DMS79 treated with DMSO at 0.1 percent for 48 hours (cell line): ENCODE data around the gene USH2A.
"Not testable (repeated sequence)": the region's sequence is repeated elsewhere in the genome, so short reads cannot be mapped to it uniquely, and the experiment has no call there.

Experiments used
- DNase-seq: peaks from one replicate; lab custom pipeline; 2025; lab: John Stamatoyannopoulos, UW

Gene USH2A

DNA sequence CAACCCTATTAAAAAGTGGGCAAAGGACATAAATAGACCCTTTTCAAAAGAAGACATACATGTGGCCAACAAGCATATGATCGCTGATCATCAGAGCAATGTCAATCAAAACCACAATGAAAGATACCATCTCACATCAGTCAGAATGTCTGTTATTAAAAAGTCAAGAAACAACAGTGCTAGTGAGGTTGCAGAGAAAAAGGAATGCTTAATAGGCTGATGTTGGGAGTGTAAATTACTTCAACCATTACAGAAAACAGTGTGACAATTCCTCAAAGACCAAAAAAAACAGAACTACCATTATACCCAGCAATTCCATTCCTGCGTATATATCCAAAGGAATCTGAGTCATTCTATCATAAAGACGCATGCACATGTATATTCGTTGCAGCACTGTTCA is 13.2 kb downstream of the USH2A start:
- no peak for DNase-seq

DNA sequence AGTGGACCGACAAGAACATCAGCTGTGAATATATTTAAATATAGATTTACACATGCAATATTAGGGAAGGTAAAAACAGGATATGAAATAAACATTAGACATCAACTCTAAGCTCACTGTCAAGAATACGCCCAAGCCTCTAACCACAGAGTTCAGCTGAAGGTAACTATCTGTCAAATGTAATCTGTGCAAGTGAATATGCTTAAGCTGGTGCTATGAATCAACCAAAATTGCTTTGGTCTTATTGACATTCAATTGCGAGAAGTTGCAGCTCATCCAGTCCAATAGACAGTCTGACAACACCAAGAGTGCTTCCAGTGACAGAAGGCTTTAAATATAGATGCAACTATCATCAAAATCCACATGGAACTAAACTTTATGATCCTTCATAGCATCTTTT is 32.3 kb downstream of the USH2A start:
- DNase-seq: no peak

DNA sequence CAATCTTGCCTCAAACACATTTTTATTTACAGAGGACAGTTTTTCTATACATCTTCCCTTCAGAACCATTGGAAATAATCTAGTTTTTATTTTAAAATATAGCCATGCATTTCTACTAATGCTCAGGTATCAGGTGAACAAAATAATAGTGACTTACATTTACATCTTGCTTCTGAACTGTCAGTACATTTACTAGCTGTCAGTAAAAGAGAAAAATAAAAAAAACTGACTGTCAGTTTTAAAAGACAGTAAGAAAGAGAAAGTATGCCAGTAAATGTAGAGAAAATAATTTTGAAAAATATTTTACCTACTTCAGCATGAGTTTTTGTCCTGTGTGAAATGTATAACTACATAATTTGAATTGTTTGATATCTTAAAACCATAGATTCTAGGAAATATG is 33.5 kb downstream of the USH2A start:
- no peak for DNase-seq

DNA sequence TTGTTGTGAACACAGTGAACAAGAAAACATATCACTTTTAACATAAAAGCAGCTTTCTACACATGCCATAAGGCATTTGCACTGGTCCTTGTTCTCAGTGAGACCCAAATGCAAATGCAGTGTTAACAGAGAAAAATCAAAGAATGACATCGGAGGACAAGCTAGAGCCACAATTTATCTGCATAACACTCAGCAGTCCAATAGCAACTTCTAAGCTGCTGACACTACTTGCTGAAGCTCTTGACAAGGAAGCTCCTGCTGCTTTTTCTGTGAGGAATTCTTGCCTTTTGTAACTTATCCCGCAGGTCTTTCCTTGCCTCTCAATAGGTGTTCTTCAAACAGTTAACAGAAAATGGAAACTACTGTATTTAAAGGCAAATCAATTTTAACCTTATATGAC is 34.7 kb downstream of the USH2A start:
- no peak for DNase-seq

DNA sequence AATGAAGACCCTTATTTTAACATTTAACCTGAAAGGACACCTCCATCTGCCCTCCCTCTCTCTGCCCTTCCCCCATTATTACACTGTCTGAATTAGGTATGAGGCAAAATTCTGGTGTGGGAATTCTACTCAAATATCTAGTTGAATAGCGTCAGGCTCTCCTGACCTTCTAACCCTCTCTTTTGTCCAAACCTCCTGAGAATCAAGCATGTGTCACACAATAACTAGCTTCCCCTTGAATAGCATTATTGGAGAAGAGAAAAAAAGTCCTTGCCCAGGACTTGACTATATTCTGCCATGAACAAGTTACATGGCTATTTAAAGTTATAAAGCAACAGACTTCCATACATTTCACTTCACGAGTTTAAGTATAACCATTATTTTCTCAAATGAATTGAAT is 35.5 kb downstream of the USH2A start:
- DNase-seq: no peak

DNA sequence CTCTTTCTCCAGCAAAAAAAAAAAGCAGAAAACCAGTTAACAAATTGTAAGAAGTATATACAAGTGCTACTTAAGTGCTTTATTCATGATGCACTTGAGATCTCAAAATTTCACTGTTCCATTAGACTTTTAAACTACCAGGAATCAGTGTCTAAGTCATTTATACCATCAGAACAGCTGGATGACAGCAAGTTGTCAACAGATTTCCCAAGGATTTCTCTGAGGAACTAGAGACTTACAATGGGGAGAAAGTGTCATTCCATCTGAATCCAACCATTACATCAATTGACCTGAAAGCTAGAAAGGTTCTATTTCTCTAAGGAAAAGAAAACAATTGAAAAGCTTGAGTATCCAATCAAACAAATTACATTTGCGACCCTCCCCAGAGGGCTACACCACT is 43.8 kb downstream of the USH2A start:
- DNase-seq: no peak

DNA sequence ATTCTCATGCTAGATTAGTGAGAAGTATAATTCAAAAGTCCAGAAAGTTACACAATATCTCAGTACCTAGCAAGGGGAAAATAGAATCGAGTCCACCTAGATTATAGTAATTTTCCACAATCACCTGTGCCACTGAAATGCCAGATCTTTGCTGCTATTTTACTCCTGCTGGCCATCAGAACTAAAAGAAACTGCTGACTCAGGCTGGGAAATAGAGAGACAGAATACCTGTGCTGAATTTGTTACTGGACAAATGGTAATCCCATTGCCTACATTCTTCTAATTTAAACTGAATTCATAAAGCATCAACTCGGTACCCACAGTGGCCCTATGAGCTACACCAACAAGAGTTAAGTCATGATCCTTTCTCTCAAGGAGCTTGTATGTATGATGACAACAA is 55.0 kb downstream of the USH2A start:
- no peak for DNase-seq

DNA sequence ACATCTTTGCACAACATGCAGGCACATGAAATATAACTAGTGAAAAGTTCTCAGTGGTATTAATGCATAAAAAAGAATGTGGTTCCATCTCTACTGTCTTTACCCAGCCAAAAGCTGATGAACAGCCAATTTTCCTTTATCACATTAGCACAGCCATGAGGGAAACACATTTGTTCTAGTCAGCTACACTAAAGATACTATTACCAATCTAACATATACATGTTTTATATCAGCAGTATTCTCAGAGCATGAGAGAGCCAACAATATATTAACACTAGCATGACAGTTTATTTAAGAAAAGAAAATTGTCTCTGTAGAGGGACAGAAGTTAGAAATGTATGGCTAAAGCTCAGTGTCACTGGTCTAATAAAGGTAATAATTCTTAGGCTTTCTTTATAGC is 56.3 kb downstream of the USH2A start:
- no peak for DNase-seq

DNA sequence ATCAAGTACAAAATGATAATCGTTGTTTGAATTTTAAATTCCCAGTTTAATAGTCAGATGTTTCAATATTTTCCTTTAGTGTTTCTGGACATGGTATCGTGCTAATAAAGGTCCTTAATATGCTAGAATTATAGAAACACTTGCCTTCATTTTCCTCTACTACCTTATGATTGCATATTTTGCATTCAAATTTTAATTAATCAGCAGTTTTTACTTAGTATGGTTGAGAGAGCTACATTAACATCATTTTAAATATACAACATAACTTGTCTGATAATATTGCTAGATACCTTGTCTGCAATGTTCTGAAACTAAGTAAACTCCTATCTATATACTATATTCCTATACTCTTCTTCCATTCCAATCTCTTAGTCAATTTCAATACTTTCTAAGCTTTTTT is 66.3 kb downstream of the USH2A start:
- no peak for DNase-seq

DNA sequence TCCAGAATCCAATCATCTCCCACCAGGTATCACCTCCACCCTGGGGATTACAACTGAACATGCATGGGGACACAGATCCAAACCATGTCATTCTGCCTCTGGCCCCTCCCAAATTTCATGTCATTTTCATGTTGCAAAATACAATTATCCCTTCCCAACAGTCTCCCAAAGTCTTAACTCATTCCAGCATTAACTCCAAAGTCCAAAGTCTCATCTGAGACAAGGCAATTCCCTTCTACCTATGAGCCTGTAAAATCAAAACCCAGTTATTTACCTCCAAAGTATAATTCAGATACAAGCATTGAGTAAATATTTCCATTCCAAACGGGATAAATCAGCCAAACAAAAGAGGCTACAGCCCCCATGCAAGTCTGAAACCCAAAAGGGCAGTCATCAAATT is 73.1 kb downstream of the USH2A start:
- no peak for DNase-seq

DNA sequence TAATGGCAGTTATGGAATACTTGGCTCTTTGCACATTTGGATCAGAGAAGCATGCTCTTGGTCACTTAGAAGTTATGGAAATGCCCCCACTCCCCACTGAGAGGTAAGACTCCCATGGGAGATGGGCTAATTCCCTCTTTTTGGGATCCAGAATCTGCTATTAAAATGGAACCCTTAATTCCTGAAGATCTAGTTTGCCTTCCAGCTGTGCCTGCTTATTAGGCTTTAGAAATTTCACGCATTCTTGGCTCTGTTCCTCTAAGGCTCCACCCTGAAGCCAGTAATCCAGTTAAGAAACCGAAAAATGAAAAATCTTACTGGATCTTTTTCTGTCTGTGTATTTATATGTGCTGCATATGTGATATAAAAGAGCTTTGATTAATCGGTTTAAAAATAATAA is 76.7 kb downstream of the USH2A start:
- no peak for DNase-seq

DNA sequence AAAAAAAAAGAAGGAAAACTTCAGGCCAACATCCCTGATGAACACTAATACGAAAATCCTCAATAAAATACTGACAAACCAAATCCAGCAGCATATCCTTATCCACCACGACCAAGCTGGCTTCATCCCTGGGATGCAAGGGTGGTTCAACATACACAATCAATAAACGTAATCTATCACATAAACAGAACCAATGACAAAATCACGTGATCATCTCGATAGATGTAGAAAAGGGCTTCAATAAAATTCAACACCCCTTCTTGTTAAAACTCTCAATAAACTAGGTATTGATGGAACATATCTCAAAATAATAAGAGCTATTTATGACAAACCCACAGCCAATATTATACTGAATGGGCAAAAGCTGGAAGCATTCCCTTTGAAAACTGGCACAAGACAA is 82.7 kb downstream of the USH2A start:
- DNase-seq: not testable (repeated sequence)

DNA sequence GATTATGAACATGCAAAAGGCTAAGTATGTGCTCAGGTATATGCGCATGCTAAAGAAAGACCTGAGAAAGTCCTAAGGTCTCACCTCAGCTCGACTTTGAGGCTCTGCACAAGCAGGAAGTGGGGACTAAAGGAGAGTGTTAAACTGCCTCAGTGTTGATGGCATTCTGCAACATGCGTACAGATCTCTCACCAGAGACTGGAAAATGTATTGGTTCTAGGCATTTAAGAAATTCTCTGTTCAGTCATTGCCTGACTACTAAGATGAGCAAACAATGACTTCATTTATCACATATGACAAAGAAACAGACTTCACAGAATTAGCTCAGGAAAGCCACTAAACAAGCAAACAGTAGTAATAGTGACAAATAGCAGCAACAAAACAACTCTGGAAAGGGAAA is 90.8 kb downstream of the USH2A start:
- DNase-seq: no peak

DNA sequence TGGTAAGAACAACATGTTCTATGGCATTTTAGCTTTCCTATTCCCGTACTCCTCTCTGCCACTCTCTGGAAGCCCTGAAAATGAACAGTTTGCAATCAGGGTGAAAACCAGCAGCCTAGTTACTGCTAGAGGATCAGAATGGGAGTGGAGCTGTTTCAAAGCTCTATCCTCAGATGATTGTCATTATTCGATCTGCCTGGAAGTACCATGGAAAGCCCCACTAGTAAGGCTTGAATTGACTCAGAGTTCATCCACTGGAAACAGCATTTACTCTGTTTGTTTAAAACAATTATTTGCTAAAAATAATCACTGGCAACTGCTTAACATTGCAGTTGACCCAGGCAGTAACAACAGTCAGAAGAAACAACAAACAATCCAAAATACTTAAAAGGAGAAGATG is 91.2 kb downstream of the USH2A start:
- no peak for DNase-seq

DNA sequence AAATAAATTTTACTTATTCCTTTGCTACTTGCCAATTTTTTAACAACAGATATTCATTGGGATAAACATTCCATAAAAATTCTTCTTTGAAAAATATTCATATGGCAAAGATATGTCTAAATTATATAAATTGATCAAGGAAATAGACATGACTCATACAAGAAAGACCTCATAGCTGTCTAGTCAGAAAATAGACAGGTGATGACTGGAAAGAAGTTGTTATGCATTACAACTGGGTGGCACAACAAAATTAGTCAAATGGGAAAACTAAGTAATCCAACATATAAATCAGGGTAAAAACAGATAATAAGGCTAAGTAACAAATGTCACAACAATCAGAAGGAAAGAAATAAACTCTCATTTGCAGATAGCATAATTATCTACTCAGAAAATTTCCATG is 92.0 kb downstream of the USH2A start:
- no peak for DNase-seq

DNA sequence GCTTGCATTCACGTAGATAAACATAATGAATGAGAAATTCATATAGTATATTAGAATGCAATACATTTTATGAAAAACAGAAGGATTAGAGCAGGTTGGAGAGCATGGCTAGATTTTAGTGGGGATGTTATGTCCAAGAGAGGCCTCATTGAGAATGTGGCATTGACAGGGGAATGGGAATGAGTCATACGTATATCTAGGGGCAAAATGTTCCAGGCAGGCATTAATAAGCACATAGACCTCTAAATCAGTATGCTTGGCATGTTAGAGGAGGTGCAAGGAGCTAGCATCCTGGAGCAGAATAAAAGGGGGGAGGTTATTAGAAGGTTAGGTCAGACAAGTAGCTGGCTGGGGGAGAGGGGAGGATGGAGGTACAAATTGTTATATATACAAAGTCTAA is 93.0 kb downstream of the USH2A start:
- DNase-seq: no peak

DNA sequence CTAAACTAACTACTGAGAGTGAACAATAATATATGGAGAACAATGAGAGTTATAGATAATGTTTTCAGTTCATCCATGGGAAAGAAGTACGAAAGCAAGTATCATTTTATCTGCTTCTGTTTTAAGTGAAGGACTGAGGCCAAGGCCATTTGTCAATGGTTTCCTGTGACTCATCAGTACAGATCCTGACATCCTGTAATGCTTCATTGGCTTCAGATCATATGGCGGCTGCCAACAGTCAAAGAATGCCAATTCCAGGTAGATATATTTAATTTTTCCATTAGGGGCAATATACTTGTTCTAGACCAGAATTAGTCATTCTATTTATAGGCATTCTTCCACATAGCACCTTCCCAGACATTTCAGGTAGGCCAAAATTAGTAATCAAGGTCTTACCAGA is 97.3 kb downstream of the USH2A start:
- DNase-seq: no peak

DNA sequence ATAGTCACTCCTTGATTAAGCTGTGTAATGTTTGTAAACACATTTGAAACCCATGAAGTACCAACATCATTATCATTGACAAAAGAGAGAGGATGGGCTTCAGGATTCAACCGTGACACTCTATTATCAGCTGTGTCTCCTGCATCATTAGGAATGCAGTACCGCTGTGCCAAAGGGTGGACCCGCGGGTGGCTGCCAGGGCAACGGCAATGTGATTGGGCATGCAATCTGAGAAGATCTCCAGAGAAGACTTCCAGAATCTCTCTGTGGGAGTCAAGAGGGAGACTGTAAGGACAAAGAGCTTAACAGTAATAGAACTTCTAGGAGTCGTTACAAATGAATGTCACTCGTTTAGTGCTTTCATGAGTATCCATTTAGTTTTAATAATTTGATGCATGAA is 97.9 kb downstream of the USH2A start:
- no peak for DNase-seq

DNA sequence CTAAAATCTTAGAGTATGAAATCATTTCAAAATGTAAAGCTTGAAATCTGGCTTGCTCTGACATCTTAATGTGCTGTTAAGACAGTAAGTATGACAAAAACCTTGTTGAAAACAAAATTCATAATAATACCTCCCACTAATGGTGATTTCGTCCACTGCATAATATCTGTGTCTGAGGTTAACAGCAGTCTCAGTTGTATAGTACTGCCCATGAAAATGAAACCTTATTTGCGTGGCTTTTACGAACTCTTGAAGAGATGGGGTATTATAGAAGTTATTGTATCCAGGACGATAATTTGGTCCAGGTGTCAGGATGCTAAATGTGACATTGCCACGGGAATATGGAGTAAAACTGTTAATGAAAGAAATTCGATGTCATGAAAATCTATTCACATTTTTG is 99.9 kb downstream of the USH2A start:
- no peak for DNase-seq

DNA sequence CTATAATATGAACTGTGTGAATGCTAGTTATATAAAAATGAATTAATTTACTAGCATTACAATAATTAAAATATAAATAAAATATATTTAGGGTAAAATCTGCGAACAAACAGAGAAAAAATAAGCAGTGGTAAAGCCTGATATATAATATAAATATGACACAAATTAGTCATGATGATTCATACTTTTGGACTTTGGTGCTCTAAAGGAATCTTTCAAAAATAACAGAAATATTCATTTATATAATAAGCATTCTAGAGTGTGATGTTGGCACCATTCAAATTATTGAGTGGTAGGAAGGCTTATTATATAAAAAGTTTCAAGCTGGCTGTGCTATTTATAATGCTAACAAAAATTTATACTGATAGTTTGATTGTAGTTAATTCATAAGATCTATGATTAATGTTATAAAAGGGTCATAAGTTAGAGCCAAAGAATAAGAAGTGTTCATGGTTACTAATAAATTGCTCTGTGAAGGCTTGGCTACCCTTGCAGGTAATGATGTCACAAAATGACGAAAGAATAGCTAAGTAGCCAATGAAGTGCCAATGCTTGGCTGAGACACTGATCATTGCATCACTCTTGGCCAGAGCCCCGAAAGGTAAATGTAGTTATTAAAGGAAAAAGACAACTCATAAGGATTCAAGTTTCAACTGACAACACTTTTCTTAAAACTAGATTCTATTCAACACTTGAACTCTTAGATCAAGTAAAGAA is 108.7 kb downstream of the USH2A start:
- no peak for DNase-seq

DNA sequence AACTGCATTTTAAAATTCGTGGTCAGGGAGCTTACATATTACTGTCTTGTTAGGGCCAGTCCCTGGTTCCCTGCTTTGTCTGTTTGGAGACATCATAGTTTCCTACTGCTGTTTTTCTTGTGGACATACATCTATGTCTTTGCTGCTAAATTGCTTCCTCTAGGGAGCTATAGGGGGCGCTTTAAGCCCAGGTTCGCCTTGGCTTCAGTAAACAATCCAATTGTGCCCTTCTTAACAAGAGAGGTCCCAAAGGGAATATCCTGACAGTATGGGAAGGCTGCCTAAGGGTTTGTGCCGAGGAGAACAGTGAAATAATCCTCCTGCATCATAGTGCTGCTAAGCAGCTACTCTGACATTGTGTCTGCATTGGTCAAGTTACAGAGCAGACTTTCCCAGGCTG is 112.5 kb downstream of the USH2A start:
- DNase-seq: no peak

DNA sequence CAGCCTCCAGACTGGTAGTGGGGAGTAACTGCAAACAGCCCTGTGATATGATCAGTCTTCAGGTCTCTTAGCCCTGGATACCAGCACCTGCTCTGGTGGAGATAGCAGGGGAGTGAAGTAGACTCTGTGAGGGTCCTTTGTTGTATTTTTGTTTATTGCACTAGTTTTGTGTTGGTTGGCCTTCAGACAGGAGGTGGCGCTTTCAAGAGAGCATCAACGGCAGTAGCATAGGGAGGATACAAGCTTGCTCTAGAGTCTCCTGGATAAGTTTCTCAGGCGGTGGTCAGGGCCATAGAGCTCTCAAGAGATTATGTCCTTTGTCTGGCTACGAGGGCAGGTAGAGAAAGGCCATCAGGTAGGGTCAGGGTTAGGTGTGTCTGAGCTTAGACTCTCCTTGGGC is 116.4 kb downstream of the USH2A start:
- DNase-seq: no peak

DNA sequence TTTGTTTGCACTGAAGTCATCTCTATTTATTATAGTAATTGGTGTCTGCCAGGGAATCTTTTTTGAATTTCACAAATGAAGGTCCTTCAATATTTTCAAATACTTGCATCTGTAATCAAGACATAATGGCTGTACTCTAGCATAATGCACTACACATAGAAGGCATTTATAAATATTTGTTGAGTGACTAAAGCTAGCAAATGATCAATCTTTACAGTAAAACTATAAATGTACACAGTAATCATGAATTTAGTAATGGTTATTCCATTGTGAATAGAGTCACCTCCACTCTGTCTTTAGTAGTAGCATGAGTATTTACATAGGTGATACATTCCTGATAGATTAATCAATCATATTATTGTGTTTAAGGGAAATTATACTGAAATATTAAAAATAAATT is 119.6 kb downstream of the USH2A start:
- DNase-seq: no peak

DNA sequence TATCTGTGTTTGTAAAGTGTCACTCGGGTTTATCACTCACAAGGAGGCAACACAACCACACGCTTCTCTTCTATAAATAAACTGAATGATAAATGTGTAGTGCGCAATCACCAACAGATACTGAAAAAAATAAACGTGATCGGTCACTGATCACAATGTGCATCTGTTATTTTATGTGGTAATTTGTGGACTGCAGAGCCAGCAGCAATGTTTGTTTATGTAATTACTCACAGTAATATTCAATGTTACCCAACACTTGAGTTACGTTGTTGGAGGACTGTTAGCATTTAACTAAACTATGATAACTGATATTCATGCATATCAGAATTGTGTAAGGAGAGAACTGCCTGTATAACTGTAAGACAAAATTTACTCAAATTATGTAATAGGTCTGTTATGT is 129.6 kb downstream of the USH2A start:
- DNase-seq: no peak

DNA sequence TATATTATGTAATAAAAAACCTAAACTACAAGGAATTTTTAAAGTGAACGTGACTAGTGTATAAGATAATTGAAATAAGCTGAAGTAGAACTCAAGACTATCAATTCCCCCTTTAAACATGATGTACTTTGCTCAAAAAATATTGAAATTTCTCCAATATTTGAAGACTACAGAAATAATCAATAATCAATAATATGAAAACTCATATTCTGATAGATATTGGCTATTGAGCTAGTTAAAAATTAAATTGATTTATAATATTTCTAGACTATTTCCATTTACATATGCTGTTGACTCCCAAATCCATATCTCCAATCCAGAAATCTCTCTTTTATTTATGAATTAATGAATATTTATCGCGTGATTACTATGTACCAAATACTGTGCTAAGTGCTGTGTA is 133.2 kb downstream of the USH2A start:
- no peak for DNase-seq
